PC-3 (cell line): Measurements from ENCODE around the gene RAP2B.

Experiments used
- EZH2 ChIP-seq: fragments of 300-600 bp; sonication (generic); IDR thresholded peaks from one replicate; pipeline ENCODE4 v1.6.1; 2017; ENCODE audit warnings: antibody characterized with exemption, mild to moderate bottlenecking, low read length; ENCODE audit not compliant: unreplicated experiment
- EZH2phosphoT487 ChIP-seq: fragments of 300-600 bp; sonication (generic); IDR thresholded peaks from 2 replicates; pipeline ENCODE4 v1.6.1; 2018; ENCODE audit warnings: mild to moderate bottlenecking, antibody characterized with exemption, low read length, borderline replicate concordance
- TF ChIP-seq, protein P1 (sequence below): fragments of 300-600 bp; sonication (generic); conservative IDR thresholded peaks from 2 replicates; pipeline ENCODE4 v1.5.1; 2017; ENCODE audit warnings: antibody characterized with exemption, low read depth, mild to moderate bottlenecking, low read length

DNA sequence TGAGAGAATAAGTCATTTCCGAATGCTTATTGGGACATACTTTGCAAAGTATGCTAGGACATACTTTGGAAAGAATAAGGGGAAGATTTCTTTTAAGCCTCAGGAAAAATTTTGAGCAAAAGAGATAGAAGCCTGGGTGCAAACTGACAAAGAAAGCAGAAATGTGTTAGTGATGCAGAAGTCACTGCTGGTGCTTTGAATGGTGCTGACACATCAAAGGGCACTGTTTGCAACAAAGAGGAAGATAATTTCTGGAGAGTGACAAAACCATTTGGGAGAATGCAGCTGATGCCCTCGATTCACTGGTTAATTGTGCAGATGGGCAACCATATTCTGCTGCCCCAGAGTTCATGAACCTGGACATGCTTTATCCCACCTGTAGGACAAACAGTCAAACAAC, 11.0 kb upstream of the RAP2B start:
- TF ChIP-seq, protein P1, sequence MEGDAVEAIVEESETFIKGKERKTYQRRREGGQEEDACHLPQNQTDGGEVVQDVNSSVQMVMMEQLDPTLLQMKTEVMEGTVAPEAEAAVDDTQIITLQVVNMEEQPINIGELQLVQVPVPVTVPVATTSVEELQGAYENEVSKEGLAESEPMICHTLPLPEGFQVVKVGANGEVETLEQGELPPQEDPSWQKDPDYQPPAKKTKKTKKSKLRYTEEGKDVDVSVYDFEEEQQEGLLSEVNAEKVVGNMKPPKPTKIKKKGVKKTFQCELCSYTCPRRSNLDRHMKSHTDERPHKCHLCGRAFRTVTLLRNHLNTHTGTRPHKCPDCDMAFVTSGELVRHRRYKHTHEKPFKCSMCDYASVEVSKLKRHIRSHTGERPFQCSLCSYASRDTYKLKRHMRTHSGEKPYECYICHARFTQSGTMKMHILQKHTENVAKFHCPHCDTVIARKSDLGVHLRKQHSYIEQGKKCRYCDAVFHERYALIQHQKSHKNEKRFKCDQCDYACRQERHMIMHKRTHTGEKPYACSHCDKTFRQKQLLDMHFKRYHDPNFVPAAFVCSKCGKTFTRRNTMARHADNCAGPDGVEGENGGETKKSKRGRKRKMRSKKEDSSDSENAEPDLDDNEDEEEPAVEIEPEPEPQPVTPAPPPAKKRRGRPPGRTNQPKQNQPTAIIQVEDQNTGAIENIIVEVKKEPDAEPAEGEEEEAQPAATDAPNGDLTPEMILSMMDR: no peak
- no peak for TF ChIP-seq EZH2
- TF ChIP-seq EZH2phosphoT487: no peak
